ENCODE results near the gene UNC5C.

- TF ChIP-seq CTCF (IDR thresholded peaks at IDR 0.05; ENCODE audit: low read length) (no peak), EZH2 (IDR thresholded peaks at IDR 0.05; ENCODE audit: borderline replicate concordance, low read length) (no peak)
Measured at GRCh38 chr4:95360906-95361695, 187.7 kb downstream of the UNC5C start.
